ENCODE data around the gene ACOT13. TPM values are rescaled to one million over a fixed set of nuclear protein-coding genes. Genes with fewer than 3 reads are reported as not detected.

The ACOT13 gene
- polyA plus RNA-seq, 3 donors, result 1.7 to 20.1 (median 14.5) TPM

GRCh38 chr6:24702720-24703282, 35.9 kb downstream of the ACOT13 start:
- intact Hi-C loops (cut with micrococcal nuclease), result no loop called here
- H3K4me2 ChIP-seq (replicated peaks; ENCODE audit: extremely low read depth, low read length, poor library complexity, severe bottlenecking), result no peak overlapping the region
- peak overlapping the region in 5 of 7 donors; percentile 43 to 80 (median 62) for H3K27ac Mint-ChIP-seq
- no peak for DNase-seq
- H3K9me3 ChIP-seq (replicated peaks in 1 of 2; ENCODE audit: control insufficient read depth in 1 of 2, insufficient read depth in 1 of 2, low read length in 2 of 2), result no peaks in the 10 kb centered on the region
- H3K36me3 ChIP-seq (replicated peaks in 1 of 2; ENCODE audit: control insufficient read depth in 1 of 2, insufficient read depth in 2 of 2, low read length in 2 of 2), result peaks cover 53 to 73% of the 10 kb centered on the region in 2 donors
- H3K27me3 Mint-ChIP-seq (ENCODE audit: low read depth in 3 of 3), result no peaks in the 10 kb centered on the region
- peaks cover 22% of the 10 kb centered on the region for H3K79me2 ChIP-seq (ENCODE audit: insufficient read depth, low read length)
- H3K4me3 ChIP-seq (replicated peaks in 1 of 3; ENCODE audit: low read depth in 2 of 3, low read length in 3 of 3), result no peak overlapping the region
- TF ChIP-seq, protein P1, sequence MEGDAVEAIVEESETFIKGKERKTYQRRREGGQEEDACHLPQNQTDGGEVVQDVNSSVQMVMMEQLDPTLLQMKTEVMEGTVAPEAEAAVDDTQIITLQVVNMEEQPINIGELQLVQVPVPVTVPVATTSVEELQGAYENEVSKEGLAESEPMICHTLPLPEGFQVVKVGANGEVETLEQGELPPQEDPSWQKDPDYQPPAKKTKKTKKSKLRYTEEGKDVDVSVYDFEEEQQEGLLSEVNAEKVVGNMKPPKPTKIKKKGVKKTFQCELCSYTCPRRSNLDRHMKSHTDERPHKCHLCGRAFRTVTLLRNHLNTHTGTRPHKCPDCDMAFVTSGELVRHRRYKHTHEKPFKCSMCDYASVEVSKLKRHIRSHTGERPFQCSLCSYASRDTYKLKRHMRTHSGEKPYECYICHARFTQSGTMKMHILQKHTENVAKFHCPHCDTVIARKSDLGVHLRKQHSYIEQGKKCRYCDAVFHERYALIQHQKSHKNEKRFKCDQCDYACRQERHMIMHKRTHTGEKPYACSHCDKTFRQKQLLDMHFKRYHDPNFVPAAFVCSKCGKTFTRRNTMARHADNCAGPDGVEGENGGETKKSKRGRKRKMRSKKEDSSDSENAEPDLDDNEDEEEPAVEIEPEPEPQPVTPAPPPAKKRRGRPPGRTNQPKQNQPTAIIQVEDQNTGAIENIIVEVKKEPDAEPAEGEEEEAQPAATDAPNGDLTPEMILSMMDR (IDR thresholded peaks at IDR 0.05), result no peak
- H3K9ac ChIP-seq (ENCODE audit: insufficient read depth, low read length, poor library complexity, severe bottlenecking), result no peak overlapping the region
- H2AFZ ChIP-seq (ENCODE audit: insufficient read depth, low read depth, low read length, poor library complexity, severe bottlenecking), result no peak overlapping the region
- H3K36me3 Mint-ChIP-seq, result peaks cover 53 to 60% of the 10 kb centered on the region in 2 donors
- 93% methylated on average over 3 of the region's 4 CpGs for WGBS (ENCODE audit: insufficient coverage)
- H4K20me1 ChIP-seq (ENCODE audit: insufficient read depth, low read length), result peaks cover 73% of the 10 kb centered on the region
- H3K27ac ChIP-seq (ENCODE audit: low read depth in 1 of 2, low read length in 2 of 2), result peak overlapping the region; percentile 13 to 55
- no peak overlapping the region for H3K4me3 Mint-ChIP-seq
- H3K4me1 Mint-ChIP-seq, result peaks cover 21% of the 10 kb centered on the region
- no peaks in the 10 kb centered on the region for H3K27me3 ChIP-seq (ENCODE audit: control insufficient read depth in 2 of 2, insufficient read depth in 2 of 2, low read length in 2 of 2)
- H3K9me3 Mint-ChIP-seq, result no peaks in the 10 kb centered on the region
- H3K4me1 ChIP-seq (ENCODE audit: control insufficient read depth in 1 of 2, insufficient read depth in 2 of 2, low read length in 2 of 2), result peaks cover 10 to 18% of the 10 kb centered on the region in 2 donors

DNA sequence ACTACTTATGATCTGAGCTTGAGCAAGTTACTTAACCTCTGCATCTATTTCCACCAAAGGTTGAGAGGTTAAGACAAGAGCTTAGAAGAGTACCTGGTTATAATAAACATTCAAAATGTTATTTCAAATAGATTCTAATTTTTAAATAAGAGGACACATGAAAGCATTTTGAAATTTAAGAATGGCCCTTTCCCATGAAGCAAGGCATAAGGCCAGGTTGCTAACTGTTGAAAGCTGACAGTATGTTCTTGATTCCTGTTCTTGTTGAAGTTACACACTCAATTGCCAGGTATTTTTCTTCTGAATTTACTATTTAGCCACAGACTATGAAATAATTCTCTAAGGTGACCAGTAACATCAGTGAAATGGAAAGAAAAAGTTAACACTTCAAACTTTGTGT, 37.6 kb downstream of the ACOT13 start:
- no peaks in the 10 kb centered on the region for H3K9me3 Mint-ChIP-seq
- Histone ChIP-seq H3K9me3 (replicated peaks in 1 of 2; ENCODE audit: control insufficient read depth in 1 of 2, insufficient read depth in 1 of 2, low read length in 2 of 2) (no peaks in the 10 kb centered on the region), H3K27me3 (ENCODE audit: control insufficient read depth in 2 of 2, insufficient read depth in 2 of 2, low read length in 2 of 2) (no peaks in the 10 kb centered on the region), H3K4me2 (replicated peaks; ENCODE audit: extremely low read depth, low read length, poor library complexity, severe bottlenecking) (no peak overlapping the region), H3K4me1 (ENCODE audit: control insufficient read depth in 1 of 2, insufficient read depth in 2 of 2, low read length in 2 of 2) (peaks cover 10 to 18% of the 10 kb centered on the region in 2 donors), H3K36me3 (replicated peaks in 1 of 2; ENCODE audit: control insufficient read depth in 1 of 2, insufficient read depth in 2 of 2, low read length in 2 of 2) (peaks cover 70 to 90% of the 10 kb centered on the region in 2 donors), H4K20me1 (ENCODE audit: insufficient read depth, low read length) (peaks cover 89% of the 10 kb centered on the region), H3K4me3 (replicated peaks in 1 of 3; ENCODE audit: low read depth in 2 of 3, low read length in 3 of 3) (no peak overlapping the region), H3K79me2 (ENCODE audit: insufficient read depth, low read length) (peaks cover 39% of the 10 kb centered on the region), H3K9ac (ENCODE audit: insufficient read depth, low read length, poor library complexity, severe bottlenecking) (no peak overlapping the region), H3K27ac (ENCODE audit: low read depth in 1 of 2, low read length in 2 of 2) (peak overlapping the region in 1 of 2 donors; percentile 55), H2AFZ (ENCODE audit: insufficient read depth, low read depth, low read length, poor library complexity, severe bottlenecking) (no peak overlapping the region)
- intact Hi-C loops (cut with micrococcal nuclease), result no loop called here
- H3K4me3 Mint-ChIP-seq, result no peak overlapping the region
- peaks cover 21% of the 10 kb centered on the region for H3K4me1 Mint-ChIP-seq
- peak overlapping the region in 1 of 7 donors; percentile 41 for H3K27ac Mint-ChIP-seq
- no peak for DNase-seq
- TF ChIP-seq, protein P1 (IDR thresholded peaks at IDR 0.05), result no peak
- peaks cover 0 to 2% (median 0%) of the 10 kb centered on the region in 3 donors for H3K27me3 Mint-ChIP-seq (ENCODE audit: low read depth in 3 of 3)
- peaks cover 66 to 76% of the 10 kb centered on the region in 2 donors for H3K36me3 Mint-ChIP-seq

All from CD14-positive monocyte (primary cell).